Thoracic aorta (tissue), 2 donors: ENCODE measurements around the gene PREX1. TPM values are rescaled to one million over a fixed set of nuclear protein-coding genes. Genes with fewer than 3 reads are reported as not detected.
A peak's percentile ranks its signal among the peaks of the same experiment; 100 is the strongest.
"Not testable (repeated sequence)": the region's sequence is repeated elsewhere in the genome, so short reads cannot be mapped to it uniquely, and the experiment has no call there.

ENCODE experiments used
- ATAC-seq: fragments of 150-250 bp; one replicate; pipeline ENCODE4 v1.8.0; 2017; ENCODE audit warnings: low read depth; ENCODE audit not compliant: insufficient number of reproducible peaks, low FRiP score
- DNase-seq: peaks from one replicate; pipeline ENCODE4 v3.0.0-alpha.2; 2020; ENCODE audit warnings: low spot score
- H3K27ac ChIP-seq, 2 donors: fragments of 200-600 bp; sonication (generic); 1 replicate in 1 of 2; 2 replicates in 1 of 2; pipeline ENCODE4 v1.5.1; 2016; ENCODE audit warnings: mild to moderate bottlenecking in 2 of 2, moderate library complexity in 2 of 2
- H3K27me3 ChIP-seq: fragments of 200-600 bp; sonication (generic); replicated peaks from 2 replicates; pipeline ENCODE4 v1.6.0; 2016; ENCODE audit warnings: mild to moderate bottlenecking; ENCODE audit not compliant: insufficient read depth
- H3K36me3 ChIP-seq: fragments of 200-600 bp; sonication (generic); one replicate; pipeline ENCODE4 v1.5.1; 2016
- H3K4me1 ChIP-seq, 2 donors: fragments of 200-600 bp; sonication (generic); 1 replicate in 1 of 2; 2 replicates in 1 of 2; pipeline versions ENCODE4 v1.5.1 to v1.6.0; 2016; ENCODE audit warnings: low read depth in 2 of 2, mild to moderate bottlenecking in 1 of 2; ENCODE audit not compliant: control insufficient read depth in 1 of 2
- H3K4me3 ChIP-seq: fragments of 200-600 bp; sonication (generic); 2 replicates; pipeline ENCODE4 v1.5.1; 2016; ENCODE audit warnings: mild to moderate bottlenecking
- H3K9me3 ChIP-seq: fragments of 200-600 bp; sonication (generic); 2 replicates; pipeline ENCODE4 v1.5.1; 2016
- total RNA-seq, 2 donors: library from RNA; depleted of rRNA; stranded (reverse); fragments of >200 nt; gene quantifications; one replicate each; pipeline versions ENCODE4 v1.1.0 to v1.2.3, GENCODE V29; 2016
- TF ChIP-seq, protein P1 (sequence below): fragments of 200-600 bp; sonication (generic); IDR thresholded peaks from one replicate; pipeline ENCODE4 v1.5.1; 2019; ENCODE audit warnings: antibody characterized with exemption

PREX1 gene, protein sequence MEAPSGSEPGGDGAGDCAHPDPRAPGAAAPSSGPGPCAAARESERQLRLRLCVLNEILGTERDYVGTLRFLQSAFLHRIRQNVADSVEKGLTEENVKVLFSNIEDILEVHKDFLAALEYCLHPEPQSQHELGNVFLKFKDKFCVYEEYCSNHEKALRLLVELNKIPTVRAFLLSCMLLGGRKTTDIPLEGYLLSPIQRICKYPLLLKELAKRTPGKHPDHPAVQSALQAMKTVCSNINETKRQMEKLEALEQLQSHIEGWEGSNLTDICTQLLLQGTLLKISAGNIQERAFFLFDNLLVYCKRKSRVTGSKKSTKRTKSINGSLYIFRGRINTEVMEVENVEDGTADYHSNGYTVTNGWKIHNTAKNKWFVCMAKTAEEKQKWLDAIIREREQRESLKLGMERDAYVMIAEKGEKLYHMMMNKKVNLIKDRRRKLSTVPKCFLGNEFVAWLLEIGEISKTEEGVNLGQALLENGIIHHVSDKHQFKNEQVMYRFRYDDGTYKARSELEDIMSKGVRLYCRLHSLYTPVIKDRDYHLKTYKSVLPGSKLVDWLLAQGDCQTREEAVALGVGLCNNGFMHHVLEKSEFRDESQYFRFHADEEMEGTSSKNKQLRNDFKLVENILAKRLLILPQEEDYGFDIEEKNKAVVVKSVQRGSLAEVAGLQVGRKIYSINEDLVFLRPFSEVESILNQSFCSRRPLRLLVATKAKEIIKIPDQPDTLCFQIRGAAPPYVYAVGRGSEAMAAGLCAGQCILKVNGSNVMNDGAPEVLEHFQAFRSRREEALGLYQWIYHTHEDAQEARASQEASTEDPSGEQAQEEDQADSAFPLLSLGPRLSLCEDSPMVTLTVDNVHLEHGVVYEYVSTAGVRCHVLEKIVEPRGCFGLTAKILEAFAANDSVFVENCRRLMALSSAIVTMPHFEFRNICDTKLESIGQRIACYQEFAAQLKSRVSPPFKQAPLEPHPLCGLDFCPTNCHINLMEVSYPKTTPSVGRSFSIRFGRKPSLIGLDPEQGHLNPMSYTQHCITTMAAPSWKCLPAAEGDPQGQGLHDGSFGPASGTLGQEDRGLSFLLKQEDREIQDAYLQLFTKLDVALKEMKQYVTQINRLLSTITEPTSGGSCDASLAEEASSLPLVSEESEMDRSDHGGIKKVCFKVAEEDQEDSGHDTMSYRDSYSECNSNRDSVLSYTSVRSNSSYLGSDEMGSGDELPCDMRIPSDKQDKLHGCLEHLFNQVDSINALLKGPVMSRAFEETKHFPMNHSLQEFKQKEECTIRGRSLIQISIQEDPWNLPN (N-terminal part only)
- total RNA-seq = 100 to 1,000 TPM in 1 of 2 donors, 10 to 100 TPM in 1; 94.6 to 101 TPM

DNA sequence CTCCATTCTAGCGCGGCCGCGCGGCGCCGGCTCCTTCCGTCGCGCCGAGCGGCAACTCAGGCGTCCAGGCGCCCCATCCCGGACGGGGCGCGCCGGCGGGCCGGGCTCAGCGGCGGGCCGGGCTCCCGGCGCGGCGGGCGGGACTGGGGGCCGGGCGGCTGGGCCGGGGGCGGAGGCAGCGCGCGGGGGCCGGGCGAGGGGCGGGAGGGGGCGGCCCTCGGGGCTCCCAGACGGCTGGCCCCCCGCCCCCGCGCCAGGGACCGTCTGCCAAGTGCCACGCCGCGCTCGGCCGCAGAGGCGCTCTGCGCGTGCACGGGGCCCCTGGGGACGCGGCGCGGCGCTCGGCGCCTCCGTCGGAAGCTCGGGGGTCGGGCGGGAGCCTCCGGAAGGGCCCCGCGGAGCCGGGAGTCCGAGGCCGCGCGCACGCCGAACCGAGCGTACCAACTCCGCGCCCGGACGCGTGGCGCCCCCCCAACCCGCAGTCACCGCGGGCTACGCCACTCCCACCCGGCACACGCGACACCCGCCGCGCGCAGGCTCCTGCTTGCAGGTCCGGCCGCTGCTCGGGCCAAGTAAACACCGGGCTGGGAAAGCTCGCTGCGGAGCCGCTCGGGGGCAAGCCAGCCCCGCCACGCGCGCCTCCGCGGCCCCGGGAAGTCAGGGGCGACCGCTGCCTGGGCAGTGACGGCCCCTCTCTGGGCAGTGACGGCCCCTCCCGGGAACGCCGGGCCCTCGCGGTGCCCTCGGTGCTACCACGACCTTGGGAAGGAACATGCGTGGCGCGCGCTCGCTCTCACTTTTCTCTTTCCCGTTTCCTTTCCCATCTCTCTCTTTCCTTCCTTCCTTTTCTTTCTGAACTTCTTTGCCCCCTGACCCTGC is at the start of gene PREX1:
Gene PREX1, minus strand, starts transcription at position 145 of the 879 bp plus-strand sequence. Its CDS starts 139 bp downstream, at position 6.
- Histone ChIP-seq H3K4me1 (peaks cover 27 to 55% of the 10 kb centered on the region in 2 donors), H3K27ac (peak within 1 kb of the TSS; percentile 54 to 71)
- ATAC-seq = no peak

DNA sequence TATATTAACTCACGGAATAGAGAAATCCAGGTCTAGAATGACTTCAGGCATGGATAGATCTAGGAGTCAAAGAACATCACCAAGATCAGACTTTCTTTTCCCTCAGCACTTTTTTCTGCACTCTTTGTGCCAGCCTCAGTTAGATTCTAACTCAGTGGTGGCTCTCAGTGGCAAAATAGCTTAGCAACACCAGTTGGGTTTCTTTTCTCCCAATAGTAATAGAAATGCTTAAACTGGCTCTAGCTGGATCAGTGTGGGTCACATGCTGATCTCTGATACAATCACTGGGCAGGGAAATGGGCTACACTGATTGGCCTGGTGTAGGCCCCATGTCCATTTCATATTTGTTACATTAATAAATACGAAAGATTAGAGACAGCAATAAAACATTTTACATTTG is 49.5 kb upstream of the PREX1 start:
- H3K4me3 ChIP-seq = no peak overlapping the region
- no peaks in the 10 kb centered on the region for H3K27me3 ChIP-seq

More for the DNA sequence above, at the start of gene PREX1:
- DNase-seq = no peak
- TF ChIP-seq, protein P1, sequence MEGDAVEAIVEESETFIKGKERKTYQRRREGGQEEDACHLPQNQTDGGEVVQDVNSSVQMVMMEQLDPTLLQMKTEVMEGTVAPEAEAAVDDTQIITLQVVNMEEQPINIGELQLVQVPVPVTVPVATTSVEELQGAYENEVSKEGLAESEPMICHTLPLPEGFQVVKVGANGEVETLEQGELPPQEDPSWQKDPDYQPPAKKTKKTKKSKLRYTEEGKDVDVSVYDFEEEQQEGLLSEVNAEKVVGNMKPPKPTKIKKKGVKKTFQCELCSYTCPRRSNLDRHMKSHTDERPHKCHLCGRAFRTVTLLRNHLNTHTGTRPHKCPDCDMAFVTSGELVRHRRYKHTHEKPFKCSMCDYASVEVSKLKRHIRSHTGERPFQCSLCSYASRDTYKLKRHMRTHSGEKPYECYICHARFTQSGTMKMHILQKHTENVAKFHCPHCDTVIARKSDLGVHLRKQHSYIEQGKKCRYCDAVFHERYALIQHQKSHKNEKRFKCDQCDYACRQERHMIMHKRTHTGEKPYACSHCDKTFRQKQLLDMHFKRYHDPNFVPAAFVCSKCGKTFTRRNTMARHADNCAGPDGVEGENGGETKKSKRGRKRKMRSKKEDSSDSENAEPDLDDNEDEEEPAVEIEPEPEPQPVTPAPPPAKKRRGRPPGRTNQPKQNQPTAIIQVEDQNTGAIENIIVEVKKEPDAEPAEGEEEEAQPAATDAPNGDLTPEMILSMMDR = no peak
- Histone ChIP-seq H3K4me3 (peak within 1 kb of the TSS; percentile 90), H3K27me3 (no peaks in the 10 kb centered on the region), H3K36me3 (no peaks in the 10 kb centered on the region), H3K9me3 (no peaks in the 10 kb centered on the region)

DNA sequence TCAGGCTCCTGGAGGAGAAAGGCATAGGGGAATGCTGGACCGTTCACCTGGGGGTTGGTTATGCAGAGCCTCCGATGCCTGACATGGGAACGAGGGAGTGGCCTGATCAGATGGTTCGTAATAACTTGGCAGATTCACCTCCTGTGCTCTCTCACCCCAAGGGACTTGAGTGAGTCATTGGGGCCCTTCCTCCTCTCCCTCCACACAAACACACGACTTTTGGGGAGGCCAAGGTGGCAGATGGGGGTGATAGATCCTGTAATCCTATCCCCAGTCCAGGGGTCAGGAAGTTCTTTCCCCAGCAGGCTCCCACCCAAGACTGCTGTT is 48.1 kb upstream of the PREX1 start:
- TF ChIP-seq, protein P1 = no peak
- Histone ChIP-seq H3K9me3 (no peaks in the 10 kb centered on the region), H3K4me1 (peaks cover 3 to 17% of the 10 kb centered on the region in 2 donors), H3K36me3 (no peaks in the 10 kb centered on the region), H3K4me3 (no peak overlapping the region), H3K27ac (no peak overlapping the region), H3K27me3 (no peaks in the 10 kb centered on the region)
- DNase-seq = no peak
- ATAC-seq = no peak

More for the DNA sequence above, 49.5 kb upstream of the PREX1 start:
- Histone ChIP-seq H3K4me1 (peaks cover 3 to 17% of the 10 kb centered on the region in 2 donors), H3K36me3 (no peaks in the 10 kb centered on the region), H3K9me3 (no peaks in the 10 kb centered on the region), H3K27ac (no peak overlapping the region)
- ATAC-seq = peak; percentile 65
- TF ChIP-seq, protein P1 = peak; percentile 39
- DNase-seq = no peak

DNA sequence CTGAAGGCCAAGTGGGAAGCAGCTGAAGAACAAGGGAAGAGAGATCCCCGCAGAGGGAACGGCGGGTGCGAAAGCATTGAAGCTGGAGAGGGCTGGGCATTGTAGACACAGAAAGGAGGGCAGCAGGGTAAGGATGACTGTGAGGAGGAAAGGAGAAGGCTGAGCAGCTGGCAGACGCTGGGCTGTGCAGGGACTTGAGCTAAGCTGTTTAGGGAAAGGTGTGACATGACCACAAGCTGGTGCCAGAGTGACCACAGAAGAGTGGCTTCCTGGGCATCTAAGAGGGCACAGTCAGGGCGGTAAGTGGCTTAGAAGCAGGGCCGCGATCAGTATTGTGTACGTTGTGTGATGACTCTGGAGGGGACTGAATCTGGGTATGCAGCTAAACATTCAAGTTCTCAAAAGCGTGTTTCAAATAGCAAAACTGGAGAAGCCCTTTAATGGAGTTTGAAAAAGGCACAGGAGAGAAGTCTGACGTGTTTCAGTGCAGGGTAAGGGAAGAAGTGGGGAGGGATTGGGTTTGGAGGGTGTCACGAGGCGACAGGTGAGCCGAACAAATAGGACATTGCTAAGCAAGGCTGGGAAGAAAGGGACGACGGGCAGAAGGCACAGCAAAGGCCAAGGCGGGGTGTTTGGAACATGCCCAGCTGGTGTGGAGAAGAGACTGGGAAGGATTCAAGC is 47.6 kb upstream of the PREX1 start:
- Histone ChIP-seq H3K4me3 (no peak overlapping the region), H3K27ac (no peak overlapping the region), H3K36me3 (no peaks in the 10 kb centered on the region), H3K9me3 (no peaks in the 10 kb centered on the region), H3K4me1 (peaks cover 3 to 17% of the 10 kb centered on the region in 2 donors), H3K27me3 (no peaks in the 10 kb centered on the region)
- DNase-seq = no peak
- TF ChIP-seq, protein P1 = no peak
- ATAC-seq = no peak

DNA sequence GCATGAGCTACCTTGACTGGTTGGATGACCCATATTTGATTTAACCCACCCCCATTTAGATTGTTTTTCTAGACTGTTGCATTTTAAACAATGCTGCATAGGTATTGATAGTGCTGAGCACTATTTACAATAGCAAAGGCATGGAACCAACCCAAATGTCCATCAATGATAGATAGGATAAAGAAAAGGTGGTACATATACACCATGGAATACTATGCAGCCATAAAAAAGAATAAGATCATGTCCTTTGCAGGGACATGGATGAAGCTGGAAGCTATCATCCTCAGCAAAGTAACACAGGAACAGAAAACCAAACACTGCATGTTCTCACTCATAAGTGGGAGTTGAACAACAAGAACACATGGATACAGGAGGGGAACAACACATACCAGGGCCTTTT is 41.6 kb upstream of the PREX1 start:
- DNase-seq, H3K36me3 ChIP-seq, ATAC-seq, H3K27me3 ChIP-seq, H3K4me1 ChIP-seq, H3K27ac ChIP-seq, H3K9me3 ChIP-seq, H3K4me3 ChIP-seq: not testable (repeated sequence)
